ENCODE results near the gene REN.

- TF ChIP-seq CTCF (IDR thresholded peaks at IDR 0.05) (no peak), POLR2A (IDR thresholded peaks at IDR 0.05) (no peak)
Measured at GRCh38 chr1:204126956-204127355, 39.2 kb downstream of the REN start.

Data from testis (tissue), 2 donors.